HepG2 (cell line): ENCODE data around the gene HLA-DMB. TPM values are rescaled to one million over a fixed set of nuclear protein-coding genes. Genes with fewer than 3 reads are reported as not detected.

Experiments used
- ATAC-seq: fragments of 200-7000 bp; cut with Tn5 transposase; 3 replicates; pipeline ENCODE4 v1.9.1; 2020; ENCODE audit warnings: mild to moderate bottlenecking, moderate library complexity
- BruUV-seq: library from RNA; stranded (reverse); fragments of 400-500 nt; replicated peaks from 2 replicates; lab custom pipeline; 2021; lab: Mats Ljungman, UMichigan
- CTCF ChIA-PET: fragments of 300-600 bp; formaldehyde crosslinking; extraction: SDS; loops from one replicate; lab custom pipeline; 2021; ENCODE audit warnings: low total read pairs, inconsistent platforms, low intra/inter-chr PET ratio; lab: Yijun Ruan, JAX
- POLR2A ChIA-PET: fragments of 350-600 bp; sonication (Branson Sonifier 250); formaldehyde crosslinking; loops from one replicate; lab custom pipeline; 2020; ENCODE audit warnings: antibody characterized with exemption, inconsistent platforms; lab: Yijun Ruan, JAX
- DNase-seq: peaks from one replicate; pipeline ENCODE4 v3.0.0-alpha.2; 2015; ENCODE audit warnings: low spot score
- FAIRE-seq: peaks from 3 replicates; lab custom pipeline; 2011; peaks lifted over from hg19 to GRCh38; lab: Jason Lieb, UNC
- H2AFZ ChIP-seq: one replicate; pipeline ENCODE4 v1.6.1; 2011; ENCODE audit warnings: low read length, inconsistent platforms
- H3K27ac ChIP-seq: fragments of 300-600 bp; 3 replicates; pipeline ENCODE4 v1.8.0; 2011; ENCODE audit warnings: mixed run types, mild to moderate bottlenecking, mixed read lengths, low read length, inconsistent platforms; ENCODE audit not compliant: insufficient read depth; ENCODE audit errors: extremely low read length
- H3K27me3 ChIP-seq, 2 experiments: fragments of 200-600 bp in 1 of 2; 2 replicates in 1 of 2; 3 replicates in 1 of 2; pipeline versions ENCODE4 v1.6.0 to v1.8.0; 2011; ENCODE audit warnings: low read length in 2 of 2, mild to moderate bottlenecking in 2 of 2, moderate library complexity in 2 of 2, inconsistent platforms in 1 of 2; ENCODE audit not compliant: insufficient read depth in 2 of 2, control insufficient read depth in 1 of 2
- H3K36me3 ChIP-seq, 2 experiments: fragments of 200-600 bp in 1 of 2; replicated peaks in 1 of 2; 2 replicates in 1 of 2; 3 replicates in 1 of 2; pipeline versions ENCODE4 v1.5.1 to v1.8.0; 2011; ENCODE audit warnings: low read length in 2 of 2, inconsistent platforms in 1 of 2; ENCODE audit not compliant: insufficient read depth in 2 of 2, control insufficient read depth in 1 of 2
- H3K4me1 ChIP-seq: 2 replicates; pipeline ENCODE4 v1.5.1; 2012; ENCODE audit warnings: low read length, inconsistent platforms; ENCODE audit not compliant: insufficient read depth
- H3K4me2 ChIP-seq: 2 replicates; pipeline ENCODE4 v1.6.0; 2011; ENCODE audit warnings: low read depth, low read length, inconsistent platforms
- H3K4me3 ChIP-seq, 3 experiments: fragments of 200-600 bp in 1 of 3; sonication (generic), shearing (Covaris generic) in 1 of 3; replicated peaks in 1 of 3; 2 replicates each; pipeline ENCODE4 v1.5.1; 2011 to 2016; ENCODE audit warnings: low read length in 3 of 3, inconsistent platforms in 2 of 3, low read depth in 2 of 3, mild to moderate bottlenecking in 2 of 3, control low read depth in 1 of 3, mixed read lengths in 1 of 3; ENCODE audit not compliant: insufficient read depth in 1 of 3
- H3K79me2 ChIP-seq: one replicate; pipeline ENCODE4 v1.6.1; 2011; ENCODE audit warnings: low read length, inconsistent platforms; ENCODE audit not compliant: insufficient read depth
- H3K9ac ChIP-seq: 2 replicates; pipeline ENCODE4 v1.6.0; 2011; ENCODE audit warnings: mild to moderate bottlenecking, low read depth, low read length, inconsistent platforms; ENCODE audit not compliant: insufficient read depth
- H3K9me3 ChIP-seq: 2 replicates; pipeline ENCODE4 v1.5.1; 2012; ENCODE audit warnings: mild to moderate bottlenecking, low read length
- H4K20me1 ChIP-seq: 2 replicates; pipeline ENCODE4 v1.6.0; 2011; ENCODE audit warnings: inconsistent platforms, mild to moderate bottlenecking, low read length, moderate library complexity; ENCODE audit not compliant: insufficient read depth
- AHR ChIP-seq: IDR thresholded peaks from 2 replicates; pipeline ENCODE4 v1.6.1; 2018; ENCODE audit warnings: missing genetic modification reagents, missing compliant biosample characterization
- CBX5 ChIP-seq: sonication (generic); formaldehyde crosslinking; IDR thresholded peaks from 2 replicates; pipeline ENCODE4 v1.4.0; 2020; ENCODE audit warnings: missing genetic modification reagents, borderline replicate concordance
- IRF1 ChIP-seq: sonication (generic); formaldehyde crosslinking; IDR thresholded peaks from 2 replicates; pipeline ENCODE4 v1.4.0; 2020; ENCODE audit warnings: low read depth, mild to moderate bottlenecking, missing genetic modification reagents
- NR2C2 ChIP-seq: sonication (generic); formaldehyde crosslinking; IDR thresholded peaks from 2 replicates; pipeline ENCODE4 v1.4.0; 2020; ENCODE audit warnings: missing genetic modification reagents, mild to moderate bottlenecking, moderate library complexity, borderline replicate concordance
- RFX5 ChIP-seq: IDR thresholded peaks from 2 replicates; pipeline ENCODE4 v1.6.1; 2011; ENCODE audit warnings: low read depth, low read length, improper control_type of control experiment
- SAP130 ChIP-seq: IDR thresholded peaks from 2 replicates; pipeline ENCODE4 v1.6.1; 2016; ENCODE audit warnings: low read depth
- SETDB1 ChIP-seq: sonication (generic); formaldehyde crosslinking; IDR thresholded peaks from 2 replicates; pipeline ENCODE4 v1.5.1; 2020; ENCODE audit warnings: missing genetic modification reagents, mild to moderate bottlenecking, borderline replicate concordance
- SOX13 ChIP-seq, 3 experiments: fragments of 450-650 bp in 1 of 3; sonication (generic) in 1 of 3; formaldehyde crosslinking in 1 of 3; IDR thresholded peaks in 2 of 3; conservative IDR thresholded peaks in 1 of 3; 2 replicates each; pipeline versions ENCODE4 v1.5.0 to v1.6.1; 2016 to 2020; ENCODE audit warnings: antibody characterized with exemption in 1 of 3, mild to moderate bottlenecking in 1 of 3, missing compliant biosample characterization in 1 of 3, missing genetic modification reagents in 1 of 3, moderate library complexity in 1 of 3
- THAP9 ChIP-seq: sonication (generic); formaldehyde crosslinking; IDR thresholded peaks from 2 replicates; pipeline ENCODE4; 2020; ENCODE audit warnings: missing genetic modification reagents, mild to moderate bottlenecking, borderline replicate concordance
- ZNF331 ChIP-seq: sonication (generic); formaldehyde crosslinking; IDR thresholded peaks from 2 replicates; pipeline ENCODE4 v1.4.0; 2020; ENCODE audit warnings: missing genetic modification reagents
- ZNF546 ChIP-seq: sonication (generic); formaldehyde crosslinking; conservative IDR thresholded peaks from 2 replicates; pipeline ENCODE4 v1.8.1; 2023; ENCODE audit warnings: mild to moderate bottlenecking, missing genetic modification reagents
- ZNF563 ChIP-seq: sonication (generic); formaldehyde crosslinking; IDR thresholded peaks from 2 replicates; pipeline ENCODE4 v1.8.0; 2022; ENCODE audit warnings: mild to moderate bottlenecking, moderate library complexity, missing genetic modification reagents
- ZNF572 ChIP-seq: sonication (generic); formaldehyde crosslinking; IDR thresholded peaks from 2 replicates; pipeline ENCODE4 v1.5.1; 2020; ENCODE audit warnings: mild to moderate bottlenecking, missing genetic modification reagents
- ZNF724P ChIP-seq: sonication (generic); formaldehyde crosslinking; IDR thresholded peaks from 2 replicates; pipeline ENCODE4 v1.8.0; 2022; ENCODE audit warnings: missing genetic modification reagents, borderline replicate concordance
- ZNF781 ChIP-seq: sonication (generic); formaldehyde crosslinking; IDR thresholded peaks from 2 replicates; pipeline ENCODE4 v1.5.1; 2020; ENCODE audit warnings: borderline replicate concordance, mild to moderate bottlenecking, missing genetic modification reagents; ENCODE audit errors: not compliant biosample characterization
- WGBS: methylation state at CpG from one replicate; pipeline ENCODE4 v1.1.6; 2017; ENCODE audit warnings: low lambda C conversion rate; 5-methylcytosine and 5-hydroxymethylcytosine counted together
- in situ Hi-C: cut with HindIII; loops from 2 replicates; pipeline ENCODE4 v1.10.0; 2017; ENCODE audit warnings: low pct_unique_long_range_greater_than_20kb; ENCODE audit not compliant: extremely low pct_ligation_motif_present
- intact Hi-C: fragments of 100-400 bp; cut with micrococcal nuclease; formaldehyde crosslinking; loops from one replicate; pipeline ENCODE4 v1.10.0; 2022; ENCODE audit not compliant: unreplicated experiment
- polyA plus RNA-seq, 8 experiments: library from polyadenylated mRNA; depleted of rRNA in 3 of 8; stranded (reverse) in 7 of 8; unstranded in 1 of 8; fragments of >200 nt; fragmentation: Illumina TruSeq in 4 of 8; extraction: Trizol in 4 of 8; gene quantifications; 2 replicates each; pipeline versions ENCODE4 v1.2.1 to v1.2.3, GENCODE V29; 2011 to 2016; ENCODE audit warnings: low read depth in 4 of 8, missing spikeins in 1 of 8, mixed read lengths in 1 of 8; ENCODE audit not compliant: insufficient read depth in 1 of 8
- total RNA-seq, 5 experiments: library from RNA; depleted of rRNA; stranded (reverse); fragments of >200 nt; fragmentation: Illumina TruSeq; extraction: Trizol; gene quantifications; 2 replicates each; pipeline ENCODE4 v1.2.3, GENCODE V29; 2016; ENCODE audit warnings: low read depth in 1 of 5

HLA-DMB gene
- total and polyA plus RNA-seq, 2 of the 13 experiments (the other 11 are each of a cell fraction or from before 2014, with no cell fraction given): not detected

- in situ Hi-C loops: loop anchor here (25.0 kb wide), 1 partner anchor 1041 kb away; the partner anchor contains the start of gene ZBTB12
- H3K4me1 ChIP-seq: peaks cover 12% of the 10 kb centered on the region
- peak; percentile 96 for FAIRE-seq
- H3K9ac ChIP-seq: no peak within 1 kb of the TSS
- peak; percentile 92 for ATAC-seq
- peaks cover 1 to 13% of the 10 kb centered on the region in 2 experiments; a peak in 2 of 5 replicates for H3K27me3 ChIP-seq
- peak within 1 kb of the TSS; percentile 10 for H2AFZ ChIP-seq
- peak within 1 kb of the TSS; percentile 15 for H3K4me2 ChIP-seq
- DNase-seq: peak; percentile 85
- ChIA-PET CTCF (interaction anchor here (1.2 to 1.8 kb wide), 4 partner anchors 15 to 67 kb away, joined by 3 to 14 read pairs (median 4); partner anchors contain the start of gene BRD2), POLR2A (interaction anchor here (0.6 to 8.9 kb wide), 9 partner anchors 11 to 255 kb away, joined by 3 to 202 read pairs (median 4); partner anchors contain the start of genes BRD2, HLA-DMB, RING1 and TAP2)
- 36% methylated on average over 10 of the region's 10 CpGs for WGBS
- no peak within 1 kb of the TSS for H3K4me3 ChIP-seq
- no peaks in the 10 kb centered on the region for H3K9me3 ChIP-seq
- intact Hi-C loops: loop anchor here (1.0 kb wide), 1 partner anchor 115 kb away; the partner anchor contains the start of gene TAP2
- no peaks in the 10 kb centered on the region for H4K20me1 ChIP-seq
- BruUV-seq: no TSS peak
- H3K79me2 ChIP-seq: no peaks in the 10 kb centered on the region
- H3K36me3 ChIP-seq: no peaks in the 10 kb centered on the region
- no peak within 1 kb of the TSS for H3K27ac ChIP-seq
- TF ChIP-seq ZNF546 (CRISPR knock-in tag) (no peak), NR2C2 (CRISPR knock-in tag) (no peak), AHR (no peak), ZNF781 (peak; percentile 44), CBX5 (CRISPR knock-in tag) (peak; percentile 47; the same call in 1 of the 2 replicates), ZNF724P (CRISPR knock-in tag) (peak; percentile 17; the same call in 1 of the 2 replicates), THAP9 (0 out of 2 replicates have a peak, but pooled peaks have one; percentile 45), SOX13 (IDR thresholded peaks at IDR 0.05) (no peak), SOX13 (CRISPR knock-in tag; conservative IDR thresholded peaks at IDR 0.05 in 1 of 2, IDR thresholded peaks at IDR 0.05 in 1 of 2) (peak in 1 of 2 experiments; percentile 11; a peak in 1 of 4 replicates), IRF1 (CRISPR knock-in tag) (no peak), ZNF331 (CRISPR knock-in tag) (0 out of 2 replicates have a peak, but pooled peaks have one; percentile 16), ZNF572 (CRISPR knock-in tag) (0 out of 2 replicates have a peak, but pooled peaks have one; percentile 41), ZNF563 (0 out of 2 replicates have a peak, but pooled peaks have one; percentile 31), RFX5 (peak; percentile 100), SAP130 (CRISPR knock-in tag) (peak; percentile 48; the same call in 1 of the 2 replicates), SETDB1 (no peak; the same call in 1 of the 2 replicates)
These were observed 12.2 kb upstream of the HLA-DMB start, which contains the start of gene HLA-DMA for GRCh38 chr6:32952817-32953739. Gene HLA-DMA (minus strand): TSS chr6:32953097. CDS start chr6:32953036, 61 bp downstream.
